ENCODE data around the gene SYNRG. TPM values are rescaled to one million over a fixed set of nuclear protein-coding genes. Genes with fewer than 3 reads are reported as not detected.

The SYNRG gene
- polyA plus RNA-seq, 1 donor (not counting 4 experiments of a cell fraction or from before 2014, with no cell fraction given), result 9.2 TPM

DNA sequence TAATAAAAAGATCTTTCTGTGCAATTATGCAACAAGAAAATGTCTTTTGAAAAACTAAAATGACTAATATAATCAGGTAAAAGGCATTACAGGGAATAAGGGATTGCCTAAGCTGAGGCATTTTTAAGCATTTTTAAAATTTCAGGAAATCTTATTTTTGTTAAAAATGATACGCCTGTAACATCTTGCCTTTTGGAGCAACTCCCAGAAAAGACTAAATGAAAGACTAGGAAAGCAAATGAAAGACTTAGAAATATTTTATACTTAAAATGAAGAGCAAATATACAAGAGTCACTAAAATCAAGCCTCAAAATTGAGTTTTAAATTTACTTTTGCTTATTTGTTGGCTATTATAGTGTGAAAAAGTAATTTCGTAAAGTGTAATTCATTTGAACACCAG lies 63.7 kb downstream of the SYNRG start:
- Histone ChIP-seq H3K9ac (ENCODE audit: control insufficient read depth, extremely low read depth, insufficient read depth, low read length) (no peak overlapping the region), H3K27ac (ENCODE audit: control insufficient read depth, insufficient read depth, low read length) (no peak overlapping the region), H4K20me1 (ENCODE audit: control insufficient read depth, extremely low read depth, insufficient read depth, low read length) (no peaks in the 10 kb centered on the region), H3K4me1 (ENCODE audit: control insufficient read depth, extremely low read depth, insufficient read depth, low read length) (peaks cover 10% of the 10 kb centered on the region), H3K36me3 (ENCODE audit: control insufficient read depth in 2 of 2, extremely low read depth in 1 of 2, insufficient read depth in 2 of 2, low read length in 2 of 2) (peaks cover 7 to 12% of the 10 kb centered on the region in 2 experiments), H3K79me2 (ENCODE audit: control insufficient read depth, insufficient read depth, low read length) (no peaks in the 10 kb centered on the region), H3K27me3 (ENCODE audit: control insufficient read depth, extremely low read depth, insufficient read depth, low read length) (no peaks in the 10 kb centered on the region), H3K9me1 (ENCODE audit: control insufficient read depth, extremely low read depth, insufficient read depth, low read length) (no peaks in the 10 kb centered on the region), H3K4me2 (ENCODE audit: control insufficient read depth, extremely low read depth, insufficient read depth, low read depth, low read length) (no peak overlapping the region), H3K9me3 (ENCODE audit: control insufficient read depth, low read depth, low read length) (no peaks in the 10 kb centered on the region), H2AFZ (ENCODE audit: control insufficient read depth, low read length) (no peak overlapping the region), H3K4me3 (ENCODE audit: control insufficient read depth in 2 of 3, extremely low read depth in 1 of 3, insufficient read depth in 2 of 3, low read depth in 1 of 3, low read length in 3 of 3) (no peak overlapping the region)
- TF ChIP-seq, protein P1, sequence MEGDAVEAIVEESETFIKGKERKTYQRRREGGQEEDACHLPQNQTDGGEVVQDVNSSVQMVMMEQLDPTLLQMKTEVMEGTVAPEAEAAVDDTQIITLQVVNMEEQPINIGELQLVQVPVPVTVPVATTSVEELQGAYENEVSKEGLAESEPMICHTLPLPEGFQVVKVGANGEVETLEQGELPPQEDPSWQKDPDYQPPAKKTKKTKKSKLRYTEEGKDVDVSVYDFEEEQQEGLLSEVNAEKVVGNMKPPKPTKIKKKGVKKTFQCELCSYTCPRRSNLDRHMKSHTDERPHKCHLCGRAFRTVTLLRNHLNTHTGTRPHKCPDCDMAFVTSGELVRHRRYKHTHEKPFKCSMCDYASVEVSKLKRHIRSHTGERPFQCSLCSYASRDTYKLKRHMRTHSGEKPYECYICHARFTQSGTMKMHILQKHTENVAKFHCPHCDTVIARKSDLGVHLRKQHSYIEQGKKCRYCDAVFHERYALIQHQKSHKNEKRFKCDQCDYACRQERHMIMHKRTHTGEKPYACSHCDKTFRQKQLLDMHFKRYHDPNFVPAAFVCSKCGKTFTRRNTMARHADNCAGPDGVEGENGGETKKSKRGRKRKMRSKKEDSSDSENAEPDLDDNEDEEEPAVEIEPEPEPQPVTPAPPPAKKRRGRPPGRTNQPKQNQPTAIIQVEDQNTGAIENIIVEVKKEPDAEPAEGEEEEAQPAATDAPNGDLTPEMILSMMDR (optimal IDR thresholded peaks at IDR 0.05 in 1 of 3, IDR thresholded peaks at IDR 0.05 in 1 of 3, conservative IDR thresholded peaks at IDR 0.05 in 1 of 3; ENCODE audit: extremely low read depth in 1 of 3, insufficient read depth in 2 of 3, low read length in 3 of 3), result no peak
- no peak for TF ChIP-seq EZH2 (IDR thresholded peaks at IDR 0.05; ENCODE audit: low read length)
- FAIRE-seq (no peak), DNase-seq (ENCODE audit: low read depth, low spot score) (no peak)
- dilution Hi-C loops (cut with MboI; ENCODE audit: extremely low pct_ligation_motif_present, low sequenced_read_pairs), result no loop called here

- dilution Hi-C loops (cut with MboI; ENCODE audit: extremely low pct_ligation_motif_present, low sequenced_read_pairs), result no loop called here
- Histone ChIP-seq H3K79me2 (ENCODE audit: control insufficient read depth, insufficient read depth, low read length) (no peaks in the 10 kb centered on the region), H3K9ac (ENCODE audit: control insufficient read depth, extremely low read depth, insufficient read depth, low read length) (no peak overlapping the region), H4K20me1 (ENCODE audit: control insufficient read depth, extremely low read depth, insufficient read depth, low read length) (no peaks in the 10 kb centered on the region), H2AFZ (ENCODE audit: control insufficient read depth, low read length) (no peak overlapping the region), H3K9me1 (ENCODE audit: control insufficient read depth, extremely low read depth, insufficient read depth, low read length) (no peaks in the 10 kb centered on the region), H3K36me3 (ENCODE audit: control insufficient read depth in 2 of 2, extremely low read depth in 1 of 2, insufficient read depth in 2 of 2, low read length in 2 of 2) (peaks cover 16 to 17% of the 10 kb centered on the region in 2 experiments), H3K4me1 (ENCODE audit: control insufficient read depth, extremely low read depth, insufficient read depth, low read length) (peaks cover 10% of the 10 kb centered on the region), H3K27me3 (ENCODE audit: control insufficient read depth, extremely low read depth, insufficient read depth, low read length) (no peaks in the 10 kb centered on the region), H3K27ac (ENCODE audit: control insufficient read depth, insufficient read depth, low read length) (no peak overlapping the region), H3K9me3 (ENCODE audit: control insufficient read depth, low read depth, low read length) (no peaks in the 10 kb centered on the region), H3K4me3 (ENCODE audit: control insufficient read depth in 2 of 3, extremely low read depth in 1 of 3, insufficient read depth in 2 of 3, low read depth in 1 of 3, low read length in 3 of 3) (no peak overlapping the region), H3K4me2 (ENCODE audit: control insufficient read depth, extremely low read depth, insufficient read depth, low read depth, low read length) (no peak overlapping the region)
- TF ChIP-seq EZH2 (IDR thresholded peaks at IDR 0.05; ENCODE audit: low read length), result no peak
- TF ChIP-seq, protein P1 (optimal IDR thresholded peaks at IDR 0.05 in 1 of 3, IDR thresholded peaks at IDR 0.05 in 1 of 3, conservative IDR thresholded peaks at IDR 0.05 in 1 of 3; ENCODE audit: extremely low read depth in 1 of 3, insufficient read depth in 2 of 3, low read length in 3 of 3), result no peak
- FAIRE-seq, result no peak
- no peak for DNase-seq (ENCODE audit: low read depth, low spot score)
Measured at GRCh38 chr17:37543637-37544052, 65.6 kb downstream of the SYNRG start.
